22Rv1 (cell line): ENCODE measurements around the gene EGLN3.

Source experiments
- ZFX ChIP-seq: fragments of 450-650 bp; IDR thresholded peaks from 2 replicates; pipeline ENCODE4 v1.6.1; 2017; ENCODE audit warnings: antibody characterized with exemption, borderline replicate concordance
- TF ChIP-seq, protein P1 (sequence below): fragments of 450-650 bp; IDR thresholded peaks from 2 replicates; pipeline ENCODE4 v1.5.1; 2017; ENCODE audit warnings: mild to moderate bottlenecking

DNA sequence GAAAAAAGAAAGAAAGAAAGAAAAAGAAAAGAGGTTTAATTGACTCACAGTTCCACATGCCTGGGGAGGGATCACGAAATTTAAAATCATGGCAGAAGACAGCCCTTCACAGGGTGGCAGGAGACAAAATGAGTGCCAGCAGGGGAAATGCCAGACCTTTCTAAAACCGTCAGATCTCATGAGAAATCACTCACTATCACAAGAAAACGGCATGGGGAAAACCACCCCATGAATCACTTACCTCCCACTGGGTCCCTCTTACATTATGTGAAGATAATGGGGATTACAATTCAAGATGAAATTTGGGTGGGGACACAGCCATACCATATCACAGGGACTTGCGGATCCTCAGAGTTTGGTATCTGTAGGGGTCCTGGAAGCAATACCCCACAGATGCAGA, 16.3 kb upstream of the EGLN3 start:
- TF ChIP-seq, protein P1, sequence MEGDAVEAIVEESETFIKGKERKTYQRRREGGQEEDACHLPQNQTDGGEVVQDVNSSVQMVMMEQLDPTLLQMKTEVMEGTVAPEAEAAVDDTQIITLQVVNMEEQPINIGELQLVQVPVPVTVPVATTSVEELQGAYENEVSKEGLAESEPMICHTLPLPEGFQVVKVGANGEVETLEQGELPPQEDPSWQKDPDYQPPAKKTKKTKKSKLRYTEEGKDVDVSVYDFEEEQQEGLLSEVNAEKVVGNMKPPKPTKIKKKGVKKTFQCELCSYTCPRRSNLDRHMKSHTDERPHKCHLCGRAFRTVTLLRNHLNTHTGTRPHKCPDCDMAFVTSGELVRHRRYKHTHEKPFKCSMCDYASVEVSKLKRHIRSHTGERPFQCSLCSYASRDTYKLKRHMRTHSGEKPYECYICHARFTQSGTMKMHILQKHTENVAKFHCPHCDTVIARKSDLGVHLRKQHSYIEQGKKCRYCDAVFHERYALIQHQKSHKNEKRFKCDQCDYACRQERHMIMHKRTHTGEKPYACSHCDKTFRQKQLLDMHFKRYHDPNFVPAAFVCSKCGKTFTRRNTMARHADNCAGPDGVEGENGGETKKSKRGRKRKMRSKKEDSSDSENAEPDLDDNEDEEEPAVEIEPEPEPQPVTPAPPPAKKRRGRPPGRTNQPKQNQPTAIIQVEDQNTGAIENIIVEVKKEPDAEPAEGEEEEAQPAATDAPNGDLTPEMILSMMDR = no peak
- no peak for TF ChIP-seq ZFX
